GM12864 (cell line): Measurements from ENCODE around the gene IRF2BPL.

Experiments
- DNase-seq: peaks from one replicate; pipeline ENCODE4 v3.0.0-alpha.2; 2011; ENCODE audit warnings: low read depth
- H3K4me3 ChIP-seq: 2 replicates; pipeline ENCODE4 v1.5.1; 2011; ENCODE audit warnings: mild to moderate bottlenecking, low read depth, low read length, control low read depth
- CTCF ChIP-seq: IDR thresholded peaks from 2 replicates; pipeline ENCODE4 v1.5.1; 2011; ENCODE audit warnings: low read depth, mild to moderate bottlenecking, moderate library complexity, low read length, control low read depth, inconsistent platforms; ENCODE audit errors: missing control alignments

The IRF2BPL gene

GRCh38 chr14:77068517-77069200 lies 40.2 kb upstream of the IRF2BPL start:
- no peak for DNase-seq

GRCh38 chr14:77067632-77068516 lies 39.4 kb upstream of the IRF2BPL start:
- DNase-seq = no peak
- no peak overlapping the region for H3K4me3 ChIP-seq
- peak; percentile 87 for TF ChIP-seq CTCF

More at GRCh38 chr14:77068517-77069200, 40.2 kb upstream of the IRF2BPL start:
- no peak for TF ChIP-seq CTCF
- no peak overlapping the region for H3K4me3 ChIP-seq

- no peak for TF ChIP-seq CTCF
- DNase-seq = no peak
- no peak overlapping the region for H3K4me3 ChIP-seq
Measured at GRCh38 chr14:77066578-77067172, 38.2 kb upstream of the IRF2BPL start.

- TF ChIP-seq CTCF = no peak
- no peak overlapping the region for H3K4me3 ChIP-seq
- DNase-seq = no peak
Measured at GRCh38 chr14:77065851-77066577, 37.5 kb upstream of the IRF2BPL start.

- no peak for TF ChIP-seq CTCF
- no peak overlapping the region for H3K4me3 ChIP-seq
- no peak for DNase-seq
Measured at GRCh38 chr14:77064521-77065178, 36.1 kb upstream of the IRF2BPL start.

- H3K4me3 ChIP-seq = no peak overlapping the region
- DNase-seq = no peak
- no peak for TF ChIP-seq CTCF
Measured at GRCh38 chr14:77063571-77064171, 35.2 kb upstream of the IRF2BPL start.
